Tibial nerve (tissue), 3 donors: ENCODE results near the gene ADAMTS2.

Experiments
- POLR2A ChIP-seq, 2 donors: fragments of 450-650 bp; IDR thresholded peaks; one replicate each; pipeline ENCODE4 v1.6.1; 2017; ENCODE audit warnings: antibody characterized with exemption in 2 of 2, mild to moderate bottlenecking in 2 of 2, moderate library complexity in 2 of 2
- TF ChIP-seq, protein P1 (sequence below), 5 experiments: fragments of 200-600 bp in 3 of 5; fragments of 450-650 bp in 2 of 5; sonication (generic) in 3 of 5; IDR thresholded peaks; one replicate each; pipeline ENCODE4 v1.5.1; 2016 to 2019; ENCODE audit warnings: antibody characterized with exemption in 5 of 5, mild to moderate bottlenecking in 3 of 5, moderate library complexity in 2 of 5

- TF ChIP-seq, protein P1, sequence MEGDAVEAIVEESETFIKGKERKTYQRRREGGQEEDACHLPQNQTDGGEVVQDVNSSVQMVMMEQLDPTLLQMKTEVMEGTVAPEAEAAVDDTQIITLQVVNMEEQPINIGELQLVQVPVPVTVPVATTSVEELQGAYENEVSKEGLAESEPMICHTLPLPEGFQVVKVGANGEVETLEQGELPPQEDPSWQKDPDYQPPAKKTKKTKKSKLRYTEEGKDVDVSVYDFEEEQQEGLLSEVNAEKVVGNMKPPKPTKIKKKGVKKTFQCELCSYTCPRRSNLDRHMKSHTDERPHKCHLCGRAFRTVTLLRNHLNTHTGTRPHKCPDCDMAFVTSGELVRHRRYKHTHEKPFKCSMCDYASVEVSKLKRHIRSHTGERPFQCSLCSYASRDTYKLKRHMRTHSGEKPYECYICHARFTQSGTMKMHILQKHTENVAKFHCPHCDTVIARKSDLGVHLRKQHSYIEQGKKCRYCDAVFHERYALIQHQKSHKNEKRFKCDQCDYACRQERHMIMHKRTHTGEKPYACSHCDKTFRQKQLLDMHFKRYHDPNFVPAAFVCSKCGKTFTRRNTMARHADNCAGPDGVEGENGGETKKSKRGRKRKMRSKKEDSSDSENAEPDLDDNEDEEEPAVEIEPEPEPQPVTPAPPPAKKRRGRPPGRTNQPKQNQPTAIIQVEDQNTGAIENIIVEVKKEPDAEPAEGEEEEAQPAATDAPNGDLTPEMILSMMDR (IDR thresholded peaks at IDR 0.05): no peak
- TF ChIP-seq POLR2A (IDR thresholded peaks at IDR 0.05): no peak
Observed at GRCh38 chr5:179061025-179061424, 284.2 kb downstream of the ADAMTS2 start.
